Medulla oblongata (tissue), 1 donor: ENCODE data around the gene COX8A.
"Not testable (repeated sequence)": the region's sequence is repeated elsewhere in the genome, so short reads cannot be mapped to it uniquely, and the experiment has no call there.

Experiments used
- DNase-seq: peaks from one replicate; pipeline ENCODE4 v3.0.0-alpha.2; 2015; ENCODE audit errors: extremely low spot score

The COX8A gene

GRCh38 chr11:63974259-63975143, at the start of gene COX8A:
COX8A (plus strand) TSS chr11:63974620; CDS start chr11:63974681, 61 bp downstream.
- peak; percentile 100 for DNase-seq

- DNase-seq, result no peak
These were observed 44.8 kb upstream of the COX8A start for GRCh38 chr11:63929616-63930015.

- no peak for DNase-seq
These were observed 43.4 kb upstream of the COX8A start for GRCh38 chr11:63931045-63931444.

- DNase-seq, result peak; percentile 43
These were observed 42.5 kb upstream of the COX8A start for GRCh38 chr11:63931876-63932275.

- DNase-seq, result peak; percentile 79
These were observed 41.0 kb upstream of the COX8A start for GRCh38 chr11:63933459-63933858.

- DNase-seq, result no peak
These were observed 36.5 kb upstream of the COX8A start for GRCh38 chr11:63937713-63938478.

- peak; percentile 91 for DNase-seq
These were observed 35.7 kb upstream of the COX8A start, which contains the start of gene NAA40 for GRCh38 chr11:63938479-63939396. NAA40 (plus strand) TSS chr11:63939002; CDS start chr11:63939097, 95 bp downstream.

- peak; percentile 21 for DNase-seq
These were observed 35.0 kb upstream of the COX8A start for GRCh38 chr11:63939397-63939891.

- DNase-seq, result peak; percentile 55
These were observed 33.6 kb upstream of the COX8A start for GRCh38 chr11:63940786-63941185.

- DNase-seq, result no peak
These were observed 32.5 kb upstream of the COX8A start for GRCh38 chr11:63941901-63942300.

- DNase-seq, result no peak
These were observed 31.6 kb upstream of the COX8A start for GRCh38 chr11:63942803-63943202.

GRCh38 chr11:63944987-63945386, 29.4 kb upstream of the COX8A start:
- DNase-seq, result no peak

- DNase-seq, result peak; percentile 90
These were observed 28.8 kb upstream of the COX8A start for GRCh38 chr11:63945477-63946163.

- no peak for DNase-seq
These were observed 22.5 kb upstream of the COX8A start for GRCh38 chr11:63951779-63952536.

- no peak for DNase-seq
These were observed 21.9 kb upstream of the COX8A start for GRCh38 chr11:63952570-63952969.

GRCh38 chr11:63958008-63958407, 16.4 kb upstream of the COX8A start:
- no peak for DNase-seq

- DNase-seq, result no peak
These were observed 12.6 kb upstream of the COX8A start for GRCh38 chr11:63961608-63962412.

GRCh38 chr11:63963895-63964294, 10.5 kb upstream of the COX8A start:
- DNase-seq, result not testable (repeated sequence)

GRCh38 chr11:63966444-63966843, 8.0 kb upstream of the COX8A start:
- DNase-seq, result no peak
